IMR-90 (cell line): ENCODE results near the gene APAF1. TPM values are rescaled to one million over a fixed set of nuclear protein-coding genes. Genes with fewer than 3 reads are reported as not detected.

Experiments
- ATAC-seq: fragments of 200-7000 bp; cut with Tn5 transposase; 2 replicates; pipeline ENCODE4 v1.9.1; 2020; ENCODE audit warnings: low read depth, mild to moderate bottlenecking, moderate library complexity
- BruUV-seq: library from RNA; stranded (reverse); fragments of 400-500 nt; replicated peaks from 2 replicates; lab custom pipeline; 2021; lab: Mats Ljungman, UMichigan
- CTCF ChIA-PET: fragments of 300-600 bp; formaldehyde crosslinking; extraction: SDS; loops from one replicate; lab custom pipeline; 2021; ENCODE audit warnings: antibody characterized with exemption; lab: Yijun Ruan, JAX
- POLR2A ChIA-PET: fragments of 300-600 bp; sonication (Branson Sonifier 250); formaldehyde crosslinking; loops from one replicate; lab custom pipeline; 2022; ENCODE audit warnings: antibody characterized with exemption; ENCODE audit not compliant: unreplicated experiment; lab: Charles Lee
- DNase-seq: peaks from one replicate; pipeline ENCODE4 v3.0.0; 2013
- H2AFZ ChIP-seq: replicated peaks from 2 replicates; pipeline ENCODE3; 2013; ENCODE audit warnings: low read length, mild to moderate bottlenecking; ENCODE audit not compliant: poor library complexity
- H2AK5ac ChIP-seq: 2 replicates; pipeline ENCODE4 v1.6.1; 2013; ENCODE audit warnings: low read depth, low read length, inconsistent platforms
- H2AK9ac ChIP-seq: replicated peaks from 2 replicates; pipeline ENCODE3; 2013; ENCODE audit warnings: mild to moderate bottlenecking, low read depth, low read length, moderate library complexity; ENCODE audit not compliant: poor library complexity
- H2BK120ac ChIP-seq: 2 replicates; pipeline ENCODE4 v1.6.1; 2013; ENCODE audit warnings: low read depth, low read length, inconsistent platforms
- H2BK15ac ChIP-seq: 3 replicates; pipeline ENCODE4 v1.6.1; 2013; ENCODE audit warnings: low read depth, low read length, inconsistent platforms
- H2BK20ac ChIP-seq: 2 replicates; pipeline ENCODE4 v1.6.1; 2013; ENCODE audit warnings: low read depth, mild to moderate bottlenecking, inconsistent platforms, low read length, moderate library complexity
- H2BK5ac ChIP-seq: 2 replicates; pipeline ENCODE4 v1.6.1; 2013; ENCODE audit warnings: mild to moderate bottlenecking, low read depth, low read length, inconsistent platforms; ENCODE audit not compliant: poor library complexity, severe bottlenecking
- H3K14ac ChIP-seq: replicated peaks from 2 replicates; pipeline ENCODE4 v1.6.1; 2013; ENCODE audit warnings: low read depth, low read length, inconsistent platforms
- H3K18ac ChIP-seq: 2 replicates; pipeline ENCODE4 v1.6.1; 2013; ENCODE audit warnings: low read depth, low read length, control low read depth
- H3K23ac ChIP-seq: 2 replicates; pipeline ENCODE4 v1.6.1; 2013; ENCODE audit warnings: low read depth, low read length, inconsistent platforms
- H3K27ac ChIP-seq: 2 replicates; pipeline ENCODE4 v1.5.1; 2013; ENCODE audit warnings: mild to moderate bottlenecking, control low read depth, low read length; ENCODE audit not compliant: insufficient read depth
- H3K27me3 ChIP-seq: 2 replicates; pipeline ENCODE4 v1.6.1; 2013; ENCODE audit warnings: low read length; ENCODE audit not compliant: control insufficient read depth, insufficient read depth
- H3K36me3 ChIP-seq: 2 replicates; pipeline ENCODE4 v1.6.1; 2013; ENCODE audit warnings: low read length, mixed read lengths; ENCODE audit not compliant: control insufficient read depth, insufficient read depth
- H3K4ac ChIP-seq: 2 replicates; pipeline ENCODE4 v1.6.1; 2013; ENCODE audit warnings: low read depth, low read length, inconsistent platforms
- H3K4me1 ChIP-seq: 2 replicates; pipeline ENCODE4 v1.6.1; 2013; ENCODE audit warnings: low read length, mixed read lengths; ENCODE audit not compliant: control insufficient read depth, insufficient read depth
- H3K4me2 ChIP-seq: 2 replicates; pipeline ENCODE4 v1.6.1; 2013; ENCODE audit warnings: low read depth, mild to moderate bottlenecking, control low read depth, low read length, moderate library complexity
- H3K4me3 ChIP-seq: 2 replicates; pipeline ENCODE4 v1.5.1; 2013; ENCODE audit warnings: low read depth, mild to moderate bottlenecking, control low read depth, low read length, moderate library complexity; ENCODE audit not compliant: insufficient read depth
- H3K56ac ChIP-seq: 2 replicates; pipeline ENCODE4 v1.6.1; 2013; ENCODE audit warnings: low read length, inconsistent platforms; ENCODE audit not compliant: insufficient read depth; ENCODE audit errors: extremely low read depth
- H3K79me1 ChIP-seq, 2 experiments: 2 replicates each; pipeline ENCODE4 v1.6.1; 2013; ENCODE audit warnings: low read length in 2 of 2, inconsistent platforms in 1 of 2, low read depth in 1 of 2
- H3K9ac ChIP-seq: 2 replicates; pipeline ENCODE4 v1.6.1; 2013; ENCODE audit warnings: low read depth, low read length, control low read depth
- H3K9me1 ChIP-seq: 2 replicates; pipeline ENCODE4 v1.6.1; 2013; ENCODE audit warnings: low read length, inconsistent platforms; ENCODE audit not compliant: insufficient read depth
- H3K9me3 ChIP-seq: 2 replicates; pipeline ENCODE4 v1.6.1; 2013; ENCODE audit warnings: low read length; ENCODE audit not compliant: control insufficient read depth, insufficient read depth
- H4K20me1 ChIP-seq: 2 replicates; pipeline ENCODE4 v1.6.1; 2013; ENCODE audit warnings: low read length, inconsistent platforms; ENCODE audit not compliant: insufficient read depth
- H4K5ac ChIP-seq: 2 replicates; pipeline ENCODE4 v1.6.1; 2013; ENCODE audit warnings: mild to moderate bottlenecking, low read depth, low read length, control low read depth
- H4K8ac ChIP-seq, 2 experiments: 2 replicates each; pipeline ENCODE4 v1.6.1; 2013; ENCODE audit warnings: low read depth in 2 of 2, low read length in 2 of 2, control low read depth in 1 of 2, inconsistent platforms in 1 of 2
- H4K91ac ChIP-seq: 2 replicates; pipeline ENCODE4 v1.6.1; 2013; ENCODE audit warnings: low read depth, low read length, inconsistent platforms; ENCODE audit not compliant: insufficient read depth
- BHLHE40 ChIP-seq: fragments of 150-350 bp; IDR thresholded peaks from 2 replicates; pipeline ENCODE4 v1.6.1; 2016; ENCODE audit warnings: mild to moderate bottlenecking, low read depth, low read length
- CEBPB ChIP-seq: IDR thresholded peaks from 2 replicates; pipeline ENCODE4 v1.6.1; 2012; ENCODE audit warnings: low read depth, low read length, improper control_type of control experiment
- CHD1 ChIP-seq: IDR thresholded peaks from 2 replicates; pipeline ENCODE4 v1.6.1; 2012; ENCODE audit warnings: low read depth, low read length, improper control_type of control experiment
- CTCF ChIP-seq: conservative IDR thresholded peaks from 2 replicates; pipeline ENCODE4 v1.5.1; 2012; ENCODE audit warnings: mild to moderate bottlenecking, low read depth, low read length, improper control_type of control experiment
- ELK1 ChIP-seq: fragments of 150-350 bp; IDR thresholded peaks from 2 replicates; pipeline ENCODE4 v1.6.1; 2016; ENCODE audit warnings: low read depth, mild to moderate bottlenecking, low read length, moderate library complexity, borderline replicate concordance
- FOS ChIP-seq: fragments of 150-350 bp; IDR thresholded peaks from 2 replicates; pipeline ENCODE4 v1.6.1; 2016; ENCODE audit warnings: low read depth, low read length
- MAFK ChIP-seq: IDR thresholded peaks from 2 replicates; pipeline ENCODE4 v1.6.1; 2012; ENCODE audit warnings: low read depth, low read length, improper control_type of control experiment
- MAZ ChIP-seq: IDR thresholded peaks from 2 replicates; pipeline ENCODE4 v1.6.1; 2012; ENCODE audit warnings: low read depth, mild to moderate bottlenecking, low read length, improper control_type of control experiment, moderate library complexity, borderline replicate concordance
- MXI1 ChIP-seq: IDR thresholded peaks from 2 replicates; pipeline ENCODE4 v1.6.1; 2012; ENCODE audit warnings: low read depth, mild to moderate bottlenecking, low read length, moderate library complexity, borderline replicate concordance
- NFE2L2 ChIP-seq: fragments of 150-350 bp; IDR thresholded peaks from 2 replicates; pipeline ENCODE4 v1.6.1; 2016; ENCODE audit warnings: low read depth, mild to moderate bottlenecking, low read length
- POLR2A ChIP-seq: IDR thresholded peaks from 2 replicates; pipeline ENCODE4 v1.6.1; 2012; ENCODE audit warnings: mild to moderate bottlenecking, low read depth, low read length
- RAD21 ChIP-seq: IDR thresholded peaks from 2 replicates; pipeline ENCODE4 v1.6.1; 2012; ENCODE audit warnings: low read length, improper control_type of control experiment
- RCOR1 ChIP-seq: IDR thresholded peaks from 2 replicates; pipeline ENCODE4 v1.6.1; 2012; ENCODE audit warnings: mild to moderate bottlenecking, low read length, improper control_type of control experiment; ENCODE audit not compliant: insufficient replicate concordance
- RFX5 ChIP-seq: IDR thresholded peaks from 2 replicates; pipeline ENCODE4 v1.8.0; 2012; ENCODE audit warnings: low read depth, mild to moderate bottlenecking, low read length, moderate library complexity
- SMC3 ChIP-seq: fragments of 150-350 bp; IDR thresholded peaks from 2 replicates; pipeline ENCODE4 v1.6.1; 2016; ENCODE audit warnings: low read depth, mild to moderate bottlenecking, antibody characterized with exemption, low read length, moderate library complexity
- USF2 ChIP-seq: fragments of 150-350 bp; IDR thresholded peaks from 2 replicates; pipeline ENCODE4 v1.6.1; 2017; ENCODE audit warnings: mild to moderate bottlenecking, antibody characterized with exemption, low read length, low read depth
- WGBS, 2 experiments: methylation state at CpG; one replicate each; pipeline versions ENCODE4 v1.1.5 to v1.1.7; 2013; ENCODE audit warnings: missing lambda C conversion rate in 2 of 2; ENCODE audit not compliant: insufficient read length in 1 of 2; ENCODE audit errors: extremely low coverage in 2 of 2; 5-methylcytosine and 5-hydroxymethylcytosine counted together
- dilution Hi-C: fragments of 300-500 bp; cut with HindIII; formaldehyde crosslinking; loops from one replicate; pipeline ENCODE4 v1.14.3; 2018; ENCODE audit warnings: low sequenced_read_pairs; ENCODE audit not compliant: unreplicated experiment
- in situ Hi-C: fragments of 300-500 bp; cut with MboI; formaldehyde crosslinking; loops from 3 replicates; pipeline ENCODE4 v1.14.3; 2019; ENCODE audit warnings: low sequenced_read_pairs, inconsistent platforms, mixed read lengths
- intact Hi-C: fragments of 100-400 bp; cut with micrococcal nuclease; formaldehyde crosslinking; loops from 2 replicates; pipeline ENCODE4 v1.10.0; 2022
- polyA plus RNA-seq, 3 experiments: library from polyadenylated mRNA; depleted of rRNA; stranded (reverse); fragments of >200 nt; gene quantifications; 2 replicates each; pipeline ENCODE4 v1.2.3, GENCODE V29; 2012; ENCODE audit warnings: low replicate concordance in 1 of 3
- total RNA-seq: library from RNA; depleted of rRNA; stranded (reverse); fragments of >200 nt; gene quantifications from 2 replicates; pipeline ENCODE4 v1.2.3, GENCODE V29; 2012

Gene APAF1
- total and polyA plus RNA-seq, 2 of the 4 experiments (the other 2 are of a cell fraction), result 10.9 to 32.8 TPM

DNA sequence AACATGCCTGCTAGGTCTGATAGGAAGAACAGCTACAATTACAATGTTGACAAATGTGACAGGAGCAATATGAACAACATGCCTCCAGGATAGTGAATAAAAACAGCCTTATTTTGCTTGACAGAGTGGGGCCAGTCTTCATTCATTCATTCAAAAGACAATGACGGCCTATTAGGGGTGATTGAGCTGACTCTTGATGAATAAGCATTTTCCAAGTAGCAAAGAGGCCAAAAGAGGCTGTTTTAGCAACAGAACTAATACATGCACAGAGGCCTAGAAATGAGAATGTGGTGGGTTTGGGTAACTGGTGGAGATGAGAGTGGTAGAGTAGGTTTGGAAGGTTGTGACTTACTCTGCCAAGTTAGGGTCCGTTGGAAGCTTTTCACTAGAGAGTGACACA is 138.3 kb downstream of the APAF1 start:
- POLR2A ChIA-PET, result no interaction called here
- CTCF ChIA-PET, result no interaction called here
- Histone ChIP-seq H4K5ac (no peak overlapping the region), H3K4me2 (no peak overlapping the region), H4K20me1 (no peaks in the 10 kb centered on the region), H2BK120ac (no peak overlapping the region), H4K8ac (no peak overlapping the region), H3K36me3 (no peaks in the 10 kb centered on the region), H3K56ac (no peak overlapping the region), H3K9me3 (no peaks in the 10 kb centered on the region), H2AK9ac (no peak overlapping the region), H3K18ac (no peak overlapping the region), H3K4me1 (no peaks in the 10 kb centered on the region), H3K27me3 (peaks cover 7% of the 10 kb centered on the region), H3K27ac (no peak overlapping the region), H3K4ac (no peak overlapping the region), H2BK15ac (no peak overlapping the region), H3K9ac (no peak overlapping the region), H3K14ac (no peak overlapping the region), H4K91ac (no peak overlapping the region), H3K79me1 (no peaks in the 10 kb centered on the region), H2AFZ (no peak overlapping the region), H2BK5ac (no peak overlapping the region), H3K23ac (no peak overlapping the region), H2BK20ac (no peak overlapping the region), H3K4me3 (no peak overlapping the region), H3K9me1 (no peaks in the 10 kb centered on the region; the same call in 1 of the 2 replicates), H2AK5ac (no peak overlapping the region)
- dilution Hi-C loops (no loop called here), in situ Hi-C loops (no loop called here), intact Hi-C loops (no loop called here)
- no peak for ATAC-seq
- BruUV-seq, result no TSS peak
- TF ChIP-seq RAD21 (no peak), CEBPB (no peak), USF2 (no peak), SMC3 (no peak), NFE2L2 (no peak), BHLHE40 (no peak), FOS (no peak), CTCF (no peak), CHD1 (no peak), MAFK (no peak), POLR2A (no peak), RCOR1 (no peak), MAZ (no peak), MXI1 (no peak), ELK1 (no peak), RFX5 (no peak)
- DNase-seq, result no peak
- 100% methylated on average over 1 of the region's 2 CpGs; no CpG with 5 or more reads in 1 of the 2 experiments for WGBS, 2 experiments
